Measurements from ENCODE around the gene PDXK.

PDXK gene

DNA sequence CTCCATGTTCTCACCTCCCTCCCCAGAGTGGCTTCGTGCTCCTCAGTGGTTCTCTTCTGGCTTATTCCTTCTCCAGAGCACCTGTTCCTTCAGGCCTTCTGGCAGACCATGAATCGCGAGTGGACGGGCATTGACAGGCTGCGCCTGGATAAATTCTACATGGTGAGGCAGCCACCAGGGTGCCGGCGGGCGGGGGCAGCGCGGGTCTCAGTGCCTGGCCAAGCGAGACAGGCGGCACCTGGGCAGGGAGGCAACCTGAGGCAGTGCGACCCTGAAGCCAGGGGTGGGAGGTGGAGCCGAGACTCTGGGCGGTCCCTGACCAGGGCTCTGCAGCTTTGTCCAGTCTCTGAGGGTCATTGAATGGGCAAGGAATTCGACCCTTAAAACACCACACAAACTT lies 74.3 kb downstream of the PDXK start:
- DNase-seq (ENCODE audit: low read depth in 1 of 2, low spot score in 1 of 2), result no peak
- TF ChIP-seq JUND (IDR thresholded peaks at IDR 0.05; ENCODE audit: low read depth), result no peak
- in situ Hi-C loops (cut with HindIII; ENCODE audit: low pct_unique_long_range_greater_than_20kb, low sequenced_read_pairs), result no loop called here

DNA sequence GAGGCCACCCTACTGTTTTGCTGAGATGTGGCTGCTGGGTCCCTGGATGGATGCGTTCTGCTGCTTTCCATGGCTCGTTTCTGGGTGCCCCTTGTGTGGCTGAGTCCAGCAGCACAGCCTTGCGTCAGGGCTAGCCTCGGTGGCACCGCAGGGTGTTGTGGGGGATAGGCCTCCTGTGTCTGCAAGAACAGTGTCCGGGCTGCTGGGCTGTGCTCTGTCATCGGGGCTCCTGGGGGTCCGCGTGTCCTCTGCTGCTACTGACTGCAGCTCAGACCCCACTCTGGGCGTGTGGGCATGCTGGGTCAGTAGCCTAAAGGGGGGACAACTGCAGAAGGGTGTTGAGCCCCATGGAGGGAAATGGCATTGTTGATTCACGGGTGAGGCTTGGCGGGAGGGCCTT lies 75.4 kb downstream of the PDXK start:
- in situ Hi-C loops (cut with HindIII; ENCODE audit: low pct_unique_long_range_greater_than_20kb, low sequenced_read_pairs), result no loop called here
- no peak for TF ChIP-seq JUND (IDR thresholded peaks at IDR 0.05; ENCODE audit: low read depth)
- DNase-seq (ENCODE audit: low read depth in 1 of 2, low spot score in 1 of 2), result no peak

DNA sequence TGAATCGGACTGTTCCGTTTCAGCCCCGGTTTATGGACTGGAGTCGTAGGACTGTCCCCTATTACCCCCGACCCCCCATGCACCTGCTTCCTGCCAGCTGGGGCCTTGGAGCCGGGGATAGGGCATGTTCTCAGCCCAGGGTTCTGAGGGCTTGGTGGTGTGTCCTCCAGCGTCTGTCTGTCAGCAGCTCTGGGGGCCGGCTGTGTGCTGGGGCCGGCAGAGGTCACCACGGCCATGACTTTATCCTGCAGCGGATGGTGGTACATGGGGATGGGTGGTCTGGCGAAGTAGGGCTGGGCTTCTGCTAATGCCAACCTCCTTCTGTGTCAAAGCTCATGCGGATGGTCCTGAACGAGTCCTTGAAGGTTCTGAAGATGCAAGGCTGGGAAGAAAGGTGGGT lies 75.9 kb downstream of the PDXK start:
- no peak for DNase-seq (ENCODE audit: low read depth in 1 of 2, low spot score in 1 of 2)
- in situ Hi-C loops (cut with HindIII; ENCODE audit: low pct_unique_long_range_greater_than_20kb, low sequenced_read_pairs), result no loop called here
- TF ChIP-seq JUND (IDR thresholded peaks at IDR 0.05; ENCODE audit: low read depth), result no peak

DNA sequence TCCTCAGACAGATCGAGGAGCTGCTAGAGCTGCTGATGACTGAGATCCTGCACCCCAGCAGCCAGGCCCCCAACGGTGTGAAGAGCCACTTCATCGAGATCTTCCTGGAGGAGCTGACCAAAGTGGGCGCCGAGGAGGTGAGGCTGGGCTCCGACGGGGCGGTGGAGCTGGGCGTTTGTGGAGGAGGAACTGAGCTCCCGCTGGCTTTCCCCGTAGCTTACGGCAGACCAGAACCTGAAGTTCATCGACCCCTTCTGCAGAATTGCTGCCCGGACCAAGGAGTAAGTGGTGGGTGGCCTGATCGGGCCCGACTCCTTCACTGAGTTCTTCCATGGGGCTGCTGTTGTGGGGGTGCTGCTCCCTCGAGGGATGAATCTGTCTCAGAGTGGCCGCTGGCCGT lies 78.5 kb downstream of the PDXK start:
- in situ Hi-C loops (cut with HindIII; ENCODE audit: low pct_unique_long_range_greater_than_20kb, low sequenced_read_pairs), result no loop called here
- TF ChIP-seq JUND (IDR thresholded peaks at IDR 0.05; ENCODE audit: low read depth), result no peak
- no peak for DNase-seq (ENCODE audit: low read depth in 1 of 2, low spot score in 1 of 2)

DNA sequence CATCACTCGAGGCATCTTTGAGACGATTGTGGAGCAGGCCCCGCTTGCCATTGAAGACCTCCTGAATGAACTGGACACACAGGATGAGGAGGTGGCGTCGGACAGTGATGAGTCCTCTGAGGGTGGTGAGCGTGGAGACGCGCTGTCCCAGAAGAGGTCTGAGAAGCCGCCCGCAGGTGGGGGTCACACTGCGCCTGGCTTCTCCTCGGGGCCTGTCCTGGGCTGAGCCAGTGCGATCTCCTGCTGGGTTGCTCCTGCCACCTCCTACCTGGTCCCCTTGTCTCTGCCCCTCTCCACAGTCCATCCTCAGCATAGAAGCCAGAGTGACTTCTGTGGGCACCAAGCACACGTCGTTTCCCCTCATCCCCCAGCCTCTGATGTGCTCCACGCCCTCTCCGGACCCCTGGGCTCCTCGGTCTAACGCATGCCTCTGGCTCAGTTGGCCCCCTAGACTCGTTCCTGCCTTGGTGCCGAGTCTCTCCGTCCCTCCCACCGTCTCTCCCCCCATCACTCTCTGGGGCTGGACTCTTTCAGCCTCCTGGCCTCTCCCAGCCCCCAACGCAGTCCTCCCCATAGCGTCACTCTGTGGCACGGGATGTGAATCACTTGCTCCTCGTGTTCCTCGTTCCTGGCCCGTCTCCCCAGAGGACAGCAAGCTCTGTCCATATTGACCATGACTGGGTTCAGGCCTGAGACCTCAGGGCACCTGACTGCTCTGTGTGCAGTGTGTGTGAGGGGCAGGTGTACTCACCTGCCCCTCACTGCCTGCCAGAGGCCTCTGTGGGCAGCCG lies 79.2 kb downstream of the PDXK start:
- DNase-seq (ENCODE audit: low read depth in 1 of 2, low spot score in 1 of 2), result no peak
- in situ Hi-C loops (cut with HindIII; ENCODE audit: low pct_unique_long_range_greater_than_20kb, low sequenced_read_pairs), result no loop called here

DNA sequence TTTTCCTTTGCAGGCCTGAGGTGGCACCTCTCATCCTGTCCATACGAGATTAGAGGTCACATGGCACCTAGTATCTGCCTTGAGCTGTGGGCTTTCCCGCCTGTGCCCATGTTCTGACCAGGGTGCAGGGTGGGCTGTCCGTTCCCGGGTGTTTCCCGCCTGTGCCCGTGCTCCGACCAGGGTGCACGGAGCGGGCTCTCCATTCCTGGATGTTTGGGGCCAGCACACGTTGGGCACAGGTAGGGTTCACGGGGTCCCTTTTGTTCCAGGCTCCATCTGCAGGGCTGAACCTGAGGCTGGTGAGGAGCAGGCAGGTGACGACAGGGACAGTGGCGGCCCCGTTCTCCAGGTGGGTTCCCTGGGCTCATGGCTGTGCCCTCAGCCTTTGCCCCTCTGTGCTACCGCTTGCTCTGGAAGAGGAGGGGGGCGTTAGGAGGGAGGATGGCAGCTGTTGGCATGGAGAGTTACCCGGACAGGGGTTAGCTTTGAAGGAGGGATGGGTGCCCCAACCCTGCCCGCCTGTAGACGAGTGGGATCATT lies 80.4 kb downstream of the PDXK start:
- TF ChIP-seq JUND (IDR thresholded peaks at IDR 0.05; ENCODE audit: low read depth), result no peak
- in situ Hi-C loops (cut with HindIII; ENCODE audit: low pct_unique_long_range_greater_than_20kb, low sequenced_read_pairs), result no loop called here
- no peak for DNase-seq (ENCODE audit: low read depth in 1 of 2, low spot score in 1 of 2)

More for the DNA sequence above, 79.2 kb downstream of the PDXK start:
- TF ChIP-seq JUND (IDR thresholded peaks at IDR 0.05; ENCODE audit: low read depth), result no peak

DNA sequence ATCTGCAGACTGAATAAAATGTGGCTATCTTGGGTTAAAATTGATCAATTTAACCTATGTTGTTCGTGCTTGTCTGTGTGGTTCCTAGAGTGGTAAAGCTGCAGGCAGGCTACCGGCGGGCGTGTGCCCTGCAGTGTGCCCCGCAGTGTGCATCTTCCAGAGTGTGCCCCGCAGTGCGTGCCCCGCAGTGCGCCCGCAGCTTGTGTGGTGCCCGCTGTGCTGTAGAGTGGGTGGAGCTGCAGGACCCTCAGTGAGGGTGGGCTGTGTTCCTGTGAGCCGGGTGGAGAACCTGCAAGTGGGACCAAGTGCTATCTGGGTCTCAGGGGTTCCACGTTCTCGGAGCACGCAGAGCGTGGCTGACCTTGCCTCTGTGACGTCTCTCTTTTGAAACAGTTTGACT lies 81.2 kb downstream of the PDXK start:
- TF ChIP-seq JUND (IDR thresholded peaks at IDR 0.05; ENCODE audit: low read depth), result no peak
- DNase-seq (ENCODE audit: low read depth in 1 of 2, low spot score in 1 of 2), result no peak
- in situ Hi-C loops (cut with HindIII; ENCODE audit: low pct_unique_long_range_greater_than_20kb, low sequenced_read_pairs), result no loop called here

DNA sequence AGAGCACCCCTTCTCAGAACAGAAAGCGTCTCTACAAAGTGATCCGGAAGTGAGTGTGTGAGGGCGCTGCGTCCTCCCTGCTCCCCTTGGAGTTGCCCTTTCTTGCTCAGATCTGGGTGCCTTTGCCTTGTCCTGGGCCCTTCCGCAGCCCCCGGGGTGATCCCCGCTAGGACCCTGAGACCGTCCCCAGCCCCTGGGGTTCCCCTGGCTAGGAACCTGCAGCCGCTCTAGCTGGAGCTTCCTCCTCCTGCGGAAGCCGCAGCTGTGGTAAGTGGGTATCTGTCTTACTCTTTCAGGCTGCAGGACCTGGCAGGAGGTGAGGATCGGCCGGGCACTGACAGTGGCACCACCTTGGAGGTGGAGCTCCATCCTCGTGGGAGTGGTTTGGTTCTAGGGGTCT lies 81.6 kb downstream of the PDXK start:
- no peak for DNase-seq (ENCODE audit: low read depth in 1 of 2, low spot score in 1 of 2)
- no peak for TF ChIP-seq JUND (IDR thresholded peaks at IDR 0.05; ENCODE audit: low read depth)
- in situ Hi-C loops (cut with HindIII; ENCODE audit: low pct_unique_long_range_greater_than_20kb, low sequenced_read_pairs), result no loop called here

DNA sequence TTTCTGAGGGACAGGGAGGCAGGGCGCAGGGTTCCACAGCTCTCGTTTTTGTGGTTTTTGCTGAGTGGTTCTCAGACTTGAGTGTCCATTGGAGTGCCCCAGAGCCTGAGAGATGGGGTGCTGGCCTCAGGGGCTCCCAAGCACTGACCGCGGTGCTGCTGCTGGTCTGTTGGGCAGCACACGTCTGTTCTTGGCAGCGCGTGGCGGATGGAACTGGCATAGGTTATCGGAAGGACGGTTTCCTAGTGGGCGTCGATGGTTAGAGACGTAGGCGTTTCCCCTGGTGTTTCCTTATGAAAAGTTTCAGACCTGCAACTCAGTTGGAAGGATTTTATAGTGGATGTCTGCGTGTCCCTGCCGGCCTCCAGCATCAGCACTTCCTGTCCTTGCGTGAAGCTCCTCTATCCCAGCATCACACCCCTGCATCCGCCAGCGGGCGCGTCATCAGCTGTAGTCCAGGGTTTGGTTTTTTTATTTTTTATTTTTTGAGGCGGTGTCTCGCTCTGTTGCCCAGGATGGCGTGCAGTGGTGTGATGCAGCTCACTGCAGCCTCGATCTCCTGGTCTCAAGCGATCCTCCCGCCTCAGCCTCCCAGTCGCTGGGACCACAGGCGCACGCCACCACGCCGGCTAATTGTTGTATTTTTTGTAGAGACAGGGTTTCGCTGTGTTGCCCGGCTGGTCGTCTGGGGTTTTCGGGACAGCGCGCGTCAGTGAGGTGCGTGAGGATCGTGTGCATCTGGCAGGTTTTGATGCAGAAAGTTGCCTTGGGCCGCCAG lies 82.3 kb downstream of the PDXK start:
- in situ Hi-C loops (cut with HindIII; ENCODE audit: low pct_unique_long_range_greater_than_20kb, low sequenced_read_pairs), result no loop called here
- TF ChIP-seq JUND (IDR thresholded peaks at IDR 0.05; ENCODE audit: low read depth), result no peak
- DNase-seq (ENCODE audit: low read depth in 1 of 2, low spot score in 1 of 2), result no peak

DNA sequence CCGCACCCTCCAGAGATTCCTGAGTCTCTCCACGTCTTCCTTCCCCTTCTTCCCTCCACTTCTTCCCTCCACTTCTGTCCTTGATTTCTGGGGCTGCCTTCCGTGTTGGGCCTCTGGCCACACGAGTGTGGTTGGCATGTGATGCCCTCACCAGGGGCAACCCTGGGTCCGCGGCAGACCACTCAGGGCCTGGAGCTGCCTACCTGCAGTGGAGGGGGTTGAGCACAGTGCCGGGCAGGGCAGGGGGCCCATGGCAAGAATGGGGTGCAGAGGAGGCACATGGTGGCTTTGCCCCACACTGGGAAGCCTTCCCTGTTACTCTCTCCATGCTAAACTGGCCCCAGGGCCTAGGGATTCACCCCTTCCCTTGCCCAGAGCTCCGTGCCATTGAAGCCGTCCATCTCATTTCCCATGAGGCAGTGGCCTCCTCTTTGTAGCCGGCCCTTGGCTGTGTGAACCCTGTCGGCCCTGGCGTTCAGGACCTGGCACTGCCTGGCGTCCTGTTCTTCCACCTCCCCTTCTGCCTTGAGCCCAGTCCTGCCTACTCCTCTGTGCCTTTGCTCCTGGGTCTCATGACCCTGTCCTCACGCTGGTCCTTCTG lies 83.9 kb downstream of the PDXK start:
- DNase-seq (ENCODE audit: low read depth in 1 of 2, low spot score in 1 of 2), result no peak
- TF ChIP-seq JUND (IDR thresholded peaks at IDR 0.05; ENCODE audit: low read depth), result no peak
- in situ Hi-C loops (cut with HindIII; ENCODE audit: low pct_unique_long_range_greater_than_20kb, low sequenced_read_pairs), result no loop called here

DNA sequence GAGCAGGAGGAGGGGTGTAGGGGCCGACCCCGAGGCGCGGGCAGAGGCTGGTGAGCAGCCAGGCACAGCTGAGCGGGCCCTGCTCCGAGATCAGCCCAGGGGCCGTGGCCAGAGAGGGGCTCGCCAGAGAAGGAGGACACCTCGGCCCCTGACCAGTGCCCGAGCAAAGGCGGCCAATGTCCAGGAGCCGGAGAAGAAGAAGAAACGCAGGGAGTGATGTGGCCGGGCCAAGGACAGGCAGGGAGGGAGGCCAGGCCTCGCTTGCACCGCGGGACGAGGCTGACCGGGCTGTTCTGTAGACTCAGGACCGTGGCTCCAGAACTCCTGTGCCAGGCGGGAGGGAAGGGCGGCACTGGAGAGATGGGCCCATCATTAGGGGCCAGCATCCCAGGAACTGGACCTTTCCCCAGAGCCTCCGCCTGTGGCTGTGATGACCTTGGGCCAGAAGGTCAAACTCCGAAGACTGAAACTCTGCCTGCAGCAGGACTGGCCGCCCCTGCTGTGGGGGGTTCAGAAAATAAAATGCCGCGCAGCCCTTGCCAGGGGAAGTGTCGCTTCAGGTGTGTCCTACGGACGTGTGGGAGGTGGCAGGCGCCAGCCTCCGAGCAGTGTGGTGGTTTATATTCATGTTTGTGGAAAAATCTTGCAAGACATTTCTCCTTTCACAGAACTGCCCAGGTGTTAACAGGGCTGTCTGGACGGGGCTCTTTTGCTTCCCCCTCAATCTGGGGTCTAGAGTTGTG lies 84.8 kb downstream of the PDXK start:
- in situ Hi-C loops (cut with HindIII; ENCODE audit: low pct_unique_long_range_greater_than_20kb, low sequenced_read_pairs), result no loop called here
- DNase-seq (ENCODE audit: low read depth in 1 of 2, low spot score in 1 of 2), result no peak
- no peak for TF ChIP-seq JUND (IDR thresholded peaks at IDR 0.05; ENCODE audit: low read depth)

DNA sequence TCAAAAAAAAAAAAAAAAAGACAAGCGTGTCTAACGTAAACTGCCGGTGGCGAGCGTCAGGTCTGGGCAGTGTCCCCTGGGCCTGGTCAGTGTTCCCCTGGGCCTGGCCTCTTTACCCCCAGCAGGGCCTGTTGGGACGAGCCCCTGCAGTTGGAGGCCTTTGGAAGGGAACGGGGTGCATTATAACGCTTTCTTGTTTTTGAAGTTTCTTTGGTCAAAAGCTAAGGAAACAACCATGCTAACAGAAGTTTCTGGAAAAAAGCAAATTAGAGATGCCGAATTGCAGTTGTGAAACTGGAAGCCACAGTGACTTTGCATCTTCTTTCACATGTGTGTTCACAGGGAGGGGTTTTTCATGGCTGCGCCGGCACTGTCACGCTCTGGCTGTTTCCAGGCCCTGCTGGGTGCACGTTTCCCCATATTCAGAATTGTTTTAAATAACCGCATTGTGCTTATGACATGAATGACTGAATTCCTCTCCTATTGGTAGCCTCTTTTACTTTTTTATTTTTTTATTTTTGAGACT lies 86.4 kb downstream of the PDXK start:
- TF ChIP-seq JUND (IDR thresholded peaks at IDR 0.05; ENCODE audit: low read depth), result no peak
- DNase-seq (ENCODE audit: low read depth in 1 of 2, low spot score in 1 of 2), result no peak
- in situ Hi-C loops (cut with HindIII; ENCODE audit: low pct_unique_long_range_greater_than_20kb, low sequenced_read_pairs), result no loop called here

Data from T47D (cell line).